Caco-2 (cell line): ENCODE data around the gene ADGRL3. TPM values are rescaled to one million over a fixed set of nuclear protein-coding genes. Genes with fewer than 3 reads are reported as not detected.

Experiments used
- BruUV-seq: library from RNA; stranded (reverse); fragments of 400-500 nt; replicated peaks from 2 replicates; lab custom pipeline; 2021; lab: Mats Ljungman, UMichigan
- CTCF ChIA-PET: fragments of 300-600 bp; sonication (Branson Sonifier 250); formaldehyde crosslinking; loops from one replicate; lab custom pipeline; 2022; ENCODE audit warnings: antibody characterized with exemption; lab: Charles Lee
- POLR2A ChIA-PET: fragments of 300-600 bp; sonication (Branson Sonifier 250); formaldehyde crosslinking; loops from one replicate; lab custom pipeline; 2022; ENCODE audit warnings: antibody characterized with exemption; lab: Charles Lee
- DNase-seq, 2 experiments: peaks; one replicate each; pipeline versions ENCODE4 v3.0.0 to v3.0.0-alpha.2; 2020 to 2022
- H3K27me3 ChIP-seq: replicated peaks from 2 replicates; pipeline ENCODE4 v1.6.0; 2011; ENCODE audit warnings: low read length; ENCODE audit not compliant: control insufficient read depth, insufficient read depth
- H3K36me3 ChIP-seq: 2 replicates; pipeline ENCODE4 v1.5.1; 2011; ENCODE audit warnings: low read length; ENCODE audit not compliant: control insufficient read depth, insufficient read depth
- H3K4me1 ChIP-seq: fragments of 250-450 bp; sonication (Bioruptor Pico); 2 replicates; pipeline ENCODE4 v1.5.1; 2020; ENCODE audit warnings: mild to moderate bottlenecking
- H3K4me3 ChIP-seq: 2 replicates; pipeline ENCODE4 v1.5.1; 2011; ENCODE audit warnings: low read depth, mild to moderate bottlenecking, control low read depth, low read length
- H3K9me3 ChIP-seq: fragments of 250-450 bp; sonication (Bioruptor Pico); 2 replicates; pipeline ENCODE4 v1.5.1; 2020; ENCODE audit warnings: mild to moderate bottlenecking, moderate library complexity
- H3K27ac Mint-ChIP-seq: one replicate; pipeline ENCODE4 v1.8.0; 2022; ENCODE audit warnings: mixed read lengths; ENCODE audit not compliant: unreplicated experiment
- H3K27me3 Mint-ChIP-seq: one replicate; pipeline ENCODE4 v1.8.0; 2022; ENCODE audit warnings: mixed read lengths; ENCODE audit not compliant: insufficient read depth, unreplicated experiment
- H3K36me3 Mint-ChIP-seq: one replicate; pipeline ENCODE4 v1.8.0; 2022; ENCODE audit warnings: mild to moderate bottlenecking, mixed read lengths; ENCODE audit not compliant: insufficient read depth, unreplicated experiment
- H3K4me1 Mint-ChIP-seq: one replicate; pipeline ENCODE4 v1.8.0; 2022; ENCODE audit warnings: low read depth, mixed read lengths; ENCODE audit not compliant: unreplicated experiment
- H3K4me3 Mint-ChIP-seq: one replicate; pipeline ENCODE4 v1.8.0; 2022; ENCODE audit warnings: mild to moderate bottlenecking, moderate library complexity, mixed read lengths; ENCODE audit not compliant: unreplicated experiment
- H3K9me3 Mint-ChIP-seq: one replicate; pipeline ENCODE4 v1.8.0; 2022; ENCODE audit warnings: mixed read lengths; ENCODE audit not compliant: unreplicated experiment
- intact Hi-C: fragments of 100-400 bp; cut with micrococcal nuclease; formaldehyde crosslinking; loops from one replicate; pipeline ENCODE4 v1.10.0; 2022; ENCODE audit not compliant: unreplicated experiment
- total RNA-seq: library from RNA; stranded (reverse); gene quantifications from 2 replicates; pipeline ENCODE4 v1.2.3, GENCODE V29; 2022
- TF ChIP-seq, protein P1 (sequence below), 2 experiments: fragments of 200-600 bp in 1 of 2; IDR thresholded peaks; 1 replicate in 1 of 2; 2 replicates in 1 of 2; pipeline versions ENCODE4 v1.5.1 to v1.8.0; 2011 to 2022; ENCODE audit warnings: antibody characterized with exemption in 1 of 2, control low read depth in 1 of 2, inconsistent platforms in 1 of 2, low read depth in 1 of 2, low read length in 1 of 2, mild to moderate bottlenecking in 1 of 2, moderate library complexity in 1 of 2; ENCODE audit not compliant: insufficient read depth in 1 of 2, severe bottlenecking in 1 of 2, unreplicated experiment in 1 of 2

Gene ADGRL3
- total RNA-seq, 1 experiment from 2014 or later = 1.5 TPM

DNA sequence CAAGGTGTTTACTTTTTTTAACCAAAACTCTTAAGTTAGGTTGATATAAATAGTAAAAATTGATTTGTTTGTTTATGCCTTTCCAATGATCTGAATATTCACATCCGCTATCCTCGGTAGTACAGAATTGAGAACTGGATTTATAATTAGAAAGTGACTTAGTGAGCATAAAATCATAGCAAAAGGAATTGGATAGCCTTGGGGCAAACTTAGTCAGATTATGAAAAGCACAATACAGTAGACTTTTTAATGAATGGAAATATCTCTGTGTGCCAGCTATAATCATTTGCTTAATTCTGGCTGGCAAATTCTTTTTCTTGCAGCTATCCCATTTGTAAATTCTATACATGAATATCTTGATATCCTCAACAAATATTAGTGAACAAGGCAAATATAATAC, 713.5 kb downstream of the ADGRL3 start:
- Mint-ChIP-seq H3K27ac (no peak overlapping the region), H3K4me1 (no peaks in the 10 kb centered on the region), H3K36me3 (no peaks in the 10 kb centered on the region), H3K9me3 (no peaks in the 10 kb centered on the region), H3K4me3 (no peak overlapping the region), H3K27me3 (peaks cover 10% of the 10 kb centered on the region)
- no TSS peak for BruUV-seq
- TF ChIP-seq, protein P1, sequence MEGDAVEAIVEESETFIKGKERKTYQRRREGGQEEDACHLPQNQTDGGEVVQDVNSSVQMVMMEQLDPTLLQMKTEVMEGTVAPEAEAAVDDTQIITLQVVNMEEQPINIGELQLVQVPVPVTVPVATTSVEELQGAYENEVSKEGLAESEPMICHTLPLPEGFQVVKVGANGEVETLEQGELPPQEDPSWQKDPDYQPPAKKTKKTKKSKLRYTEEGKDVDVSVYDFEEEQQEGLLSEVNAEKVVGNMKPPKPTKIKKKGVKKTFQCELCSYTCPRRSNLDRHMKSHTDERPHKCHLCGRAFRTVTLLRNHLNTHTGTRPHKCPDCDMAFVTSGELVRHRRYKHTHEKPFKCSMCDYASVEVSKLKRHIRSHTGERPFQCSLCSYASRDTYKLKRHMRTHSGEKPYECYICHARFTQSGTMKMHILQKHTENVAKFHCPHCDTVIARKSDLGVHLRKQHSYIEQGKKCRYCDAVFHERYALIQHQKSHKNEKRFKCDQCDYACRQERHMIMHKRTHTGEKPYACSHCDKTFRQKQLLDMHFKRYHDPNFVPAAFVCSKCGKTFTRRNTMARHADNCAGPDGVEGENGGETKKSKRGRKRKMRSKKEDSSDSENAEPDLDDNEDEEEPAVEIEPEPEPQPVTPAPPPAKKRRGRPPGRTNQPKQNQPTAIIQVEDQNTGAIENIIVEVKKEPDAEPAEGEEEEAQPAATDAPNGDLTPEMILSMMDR (IDR thresholded peaks at IDR 0.05; ENCODE audit: insufficient read depth in 1 of 2, low read depth in 1 of 2, low read length in 1 of 2, severe bottlenecking in 1 of 2, unreplicated experiment in 1 of 2) = no peak
- no peaks in the 10 kb centered on the region for H3K4me1 ChIP-seq
- DNase-seq = no peak
- CTCF ChIA-PET = no interaction called here
- no peaks in the 10 kb centered on the region for H3K36me3 ChIP-seq
- intact Hi-C loops = no loop called here
- H3K4me3 ChIP-seq = no peak overlapping the region
- H3K9me3 ChIP-seq = no peaks in the 10 kb centered on the region
- POLR2A ChIA-PET = no interaction called here
- no peaks in the 10 kb centered on the region for H3K27me3 ChIP-seq

GRCh38 chr4:61915501-61915900, 715.4 kb downstream of the ADGRL3 start:
- BruUV-seq = no TSS peak
- Histone ChIP-seq H3K9me3 (no peaks in the 10 kb centered on the region), H3K4me3 (no peak overlapping the region), H3K4me1 (no peaks in the 10 kb centered on the region), H3K36me3 (no peaks in the 10 kb centered on the region), H3K27me3 (no peaks in the 10 kb centered on the region)
- peaks cover 10% of the 10 kb centered on the region for H3K27me3 Mint-ChIP-seq
- no peak overlapping the region for H3K27ac Mint-ChIP-seq
- ChIA-PET CTCF (no interaction called here), POLR2A (no interaction called here)
- no peaks in the 10 kb centered on the region for H3K9me3 Mint-ChIP-seq
- H3K36me3 Mint-ChIP-seq = no peaks in the 10 kb centered on the region
- intact Hi-C loops = no loop called here
- TF ChIP-seq, protein P1 (IDR thresholded peaks at IDR 0.05; ENCODE audit: insufficient read depth in 1 of 2, low read depth in 1 of 2, low read length in 1 of 2, severe bottlenecking in 1 of 2, unreplicated experiment in 1 of 2) = no peak
- no peak overlapping the region for H3K4me3 Mint-ChIP-seq
- no peak for DNase-seq
- no peaks in the 10 kb centered on the region for H3K4me1 Mint-ChIP-seq

- BruUV-seq = no TSS peak
- ChIA-PET CTCF (no interaction called here), POLR2A (no interaction called here)
- DNase-seq = no peak
- no peaks in the 10 kb centered on the region for H3K4me1 Mint-ChIP-seq
- no peaks in the 10 kb centered on the region for H3K36me3 Mint-ChIP-seq
- Histone ChIP-seq H3K4me1 (peaks cover 17% of the 10 kb centered on the region), H3K9me3 (no peaks in the 10 kb centered on the region), H3K4me3 (no peak overlapping the region), H3K36me3 (no peaks in the 10 kb centered on the region), H3K27me3 (no peaks in the 10 kb centered on the region)
- intact Hi-C loops = no loop called here
- TF ChIP-seq, protein P1 (IDR thresholded peaks at IDR 0.05; ENCODE audit: insufficient read depth in 1 of 2, low read depth in 1 of 2, low read length in 1 of 2, severe bottlenecking in 1 of 2, unreplicated experiment in 1 of 2) = no peak
- no peak overlapping the region for H3K4me3 Mint-ChIP-seq
- H3K27ac Mint-ChIP-seq = no peak overlapping the region
- no peaks in the 10 kb centered on the region for H3K9me3 Mint-ChIP-seq
- peaks cover 10% of the 10 kb centered on the region for H3K27me3 Mint-ChIP-seq
Observed at GRCh38 chr4:61918507-61918906, 718.4 kb downstream of the ADGRL3 start.
